Peyer's patch (tissue), 4 donors: Measurements from ENCODE around the gene USP36.

Source experiments
- POLR2A ChIP-seq, 2 donors: fragments of 450-650 bp; IDR thresholded peaks; one replicate each; pipeline ENCODE4 v1.5.1; 2017; ENCODE audit warnings: antibody characterized with exemption in 2 of 2, mild to moderate bottlenecking in 2 of 2, moderate library complexity in 2 of 2
- TF ChIP-seq, protein P1 (sequence below), 6 experiments: fragments of 450-650 bp in 4 of 6; fragments of 200-600 bp in 2 of 6; sonication (generic) in 1 of 6; IDR thresholded peaks; one replicate each; pipeline ENCODE4 v1.5.1; 2017 to 2019; ENCODE audit warnings: antibody characterized with exemption in 6 of 6, mild to moderate bottlenecking in 3 of 6, moderate library complexity in 1 of 6

DNA sequence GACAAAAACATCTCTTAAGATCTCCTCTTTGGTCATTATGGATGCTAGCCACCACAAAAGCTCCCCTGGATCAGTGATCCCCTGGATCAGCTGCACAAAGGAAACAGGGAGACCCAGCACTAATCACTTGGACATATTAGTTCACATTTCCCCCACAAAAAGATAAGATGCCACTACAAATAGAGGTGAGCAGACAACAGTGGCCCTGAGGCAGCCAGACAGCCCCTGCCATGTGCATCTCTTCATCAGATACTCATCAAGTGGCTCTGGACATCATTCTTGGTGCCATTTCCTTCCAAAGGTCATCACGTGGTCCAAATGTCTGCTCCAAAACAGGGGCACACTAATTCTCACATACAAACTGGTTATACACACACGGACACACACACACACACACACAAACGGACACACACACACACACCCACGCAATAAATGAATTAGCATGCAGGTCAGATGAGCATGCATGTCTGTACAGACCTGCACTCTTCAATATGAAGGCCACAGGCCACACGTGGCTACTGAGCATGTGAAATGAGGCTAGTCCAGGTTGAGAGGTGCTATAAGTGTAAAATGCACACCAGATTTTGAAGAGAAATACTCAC, 4.1 kb downstream of the USP36 start:
- TF ChIP-seq, protein P1, sequence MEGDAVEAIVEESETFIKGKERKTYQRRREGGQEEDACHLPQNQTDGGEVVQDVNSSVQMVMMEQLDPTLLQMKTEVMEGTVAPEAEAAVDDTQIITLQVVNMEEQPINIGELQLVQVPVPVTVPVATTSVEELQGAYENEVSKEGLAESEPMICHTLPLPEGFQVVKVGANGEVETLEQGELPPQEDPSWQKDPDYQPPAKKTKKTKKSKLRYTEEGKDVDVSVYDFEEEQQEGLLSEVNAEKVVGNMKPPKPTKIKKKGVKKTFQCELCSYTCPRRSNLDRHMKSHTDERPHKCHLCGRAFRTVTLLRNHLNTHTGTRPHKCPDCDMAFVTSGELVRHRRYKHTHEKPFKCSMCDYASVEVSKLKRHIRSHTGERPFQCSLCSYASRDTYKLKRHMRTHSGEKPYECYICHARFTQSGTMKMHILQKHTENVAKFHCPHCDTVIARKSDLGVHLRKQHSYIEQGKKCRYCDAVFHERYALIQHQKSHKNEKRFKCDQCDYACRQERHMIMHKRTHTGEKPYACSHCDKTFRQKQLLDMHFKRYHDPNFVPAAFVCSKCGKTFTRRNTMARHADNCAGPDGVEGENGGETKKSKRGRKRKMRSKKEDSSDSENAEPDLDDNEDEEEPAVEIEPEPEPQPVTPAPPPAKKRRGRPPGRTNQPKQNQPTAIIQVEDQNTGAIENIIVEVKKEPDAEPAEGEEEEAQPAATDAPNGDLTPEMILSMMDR (IDR thresholded peaks at IDR 0.05): no peak
- no peak for TF ChIP-seq POLR2A (IDR thresholded peaks at IDR 0.05)
